ENCODE data around the gene LRRFIP2.

LRRFIP2 gene

DNA sequence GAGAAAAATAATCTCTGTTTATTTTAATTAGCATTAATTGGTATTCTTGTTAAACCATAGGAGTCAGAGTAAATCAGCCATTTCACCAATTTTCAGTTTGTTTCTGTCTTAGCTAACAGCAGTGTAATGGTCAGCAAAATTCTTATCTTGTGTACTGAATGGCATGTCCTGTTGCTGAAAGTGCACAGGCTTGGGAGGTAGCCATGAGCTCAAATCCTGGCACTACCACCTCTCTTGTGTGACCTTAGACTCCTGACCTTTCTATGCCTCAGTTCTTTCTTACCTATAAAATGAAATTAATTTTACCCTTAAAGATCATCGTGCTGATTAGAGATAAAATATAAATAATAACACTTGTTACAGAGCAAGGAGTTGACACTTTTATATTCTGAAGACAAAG lies 145.3 kb downstream of the LRRFIP2 start:
- in situ Hi-C loops (cut with MboI; ENCODE audit: low sequenced_read_pairs) = no loop called here

DNA sequence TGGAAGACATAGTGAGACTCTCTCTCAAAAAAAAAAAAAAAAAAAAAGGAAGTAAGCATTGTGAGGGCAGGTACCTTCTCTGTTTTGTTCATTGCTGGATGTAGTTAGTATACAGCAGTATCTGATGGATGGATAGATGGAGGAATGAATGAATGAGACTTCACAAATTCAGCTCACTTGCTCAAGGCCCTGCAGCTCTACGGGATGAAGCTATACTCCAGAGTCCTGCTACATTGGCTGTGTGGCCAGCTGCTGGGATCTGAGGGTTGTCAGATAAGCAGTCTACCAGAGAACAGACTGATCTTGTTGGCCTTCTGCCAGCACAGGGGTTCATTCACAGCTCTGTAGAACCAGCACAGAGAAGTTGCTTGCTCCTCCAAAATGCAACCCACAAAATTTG lies 146.1 kb downstream of the LRRFIP2 start:
- in situ Hi-C loops (cut with MboI; ENCODE audit: low sequenced_read_pairs) = no loop called here

DNA sequence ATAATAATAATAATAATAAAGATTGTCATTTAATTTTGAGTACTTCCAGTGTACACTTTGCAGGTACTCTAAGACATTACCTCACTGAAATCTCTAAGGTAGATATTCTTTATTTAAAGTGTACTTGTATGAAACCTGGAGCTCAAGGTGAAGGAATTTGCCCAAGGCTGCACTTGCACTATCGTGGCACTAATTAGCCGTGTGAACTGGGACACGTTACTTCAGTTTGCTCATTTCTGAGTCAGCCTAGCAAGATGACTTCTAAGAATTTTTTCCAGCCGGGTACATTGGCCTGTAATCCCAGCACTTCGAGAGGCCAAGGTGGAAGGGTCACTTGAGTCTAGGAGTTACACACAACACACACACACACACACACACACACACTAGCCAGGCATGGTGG lies 147.5 kb downstream of the LRRFIP2 start:
- in situ Hi-C loops (cut with MboI; ENCODE audit: low sequenced_read_pairs) = no loop called here

DNA sequence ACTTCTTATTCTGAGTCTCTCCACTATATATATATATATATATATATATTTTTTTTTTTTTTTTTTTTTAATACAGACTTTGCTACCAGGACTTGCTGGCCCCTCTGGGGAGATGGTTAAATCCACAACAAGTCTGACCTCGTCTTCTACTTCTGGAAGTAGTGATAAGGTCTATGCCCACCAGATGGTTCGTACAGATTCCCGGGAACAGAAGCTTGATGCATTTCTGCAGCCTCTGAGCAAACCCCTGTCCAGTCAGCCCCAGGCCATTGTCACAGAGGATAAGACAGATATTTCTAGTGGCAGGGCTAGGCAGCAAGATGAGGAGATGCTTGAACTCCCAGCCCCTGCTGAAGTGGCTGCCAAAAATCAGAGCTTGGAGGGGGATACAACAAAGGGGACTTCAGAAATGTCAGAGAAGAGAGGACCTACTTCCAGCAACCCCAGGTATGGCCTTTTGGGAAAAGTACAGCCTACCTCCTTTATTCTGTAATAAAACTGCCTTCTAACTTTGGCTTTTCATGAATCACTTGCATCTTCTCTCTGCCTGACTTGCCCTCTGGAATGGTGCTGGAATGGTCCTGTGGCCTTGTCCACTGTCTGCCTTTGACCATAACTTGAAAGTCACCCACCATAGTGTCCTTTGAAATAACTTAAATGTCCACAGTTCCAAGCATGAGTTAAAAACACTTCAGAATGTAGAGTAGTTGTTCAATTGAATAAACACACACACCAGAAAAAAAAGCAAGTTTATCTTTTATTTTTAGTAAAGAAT lies 148.6 kb downstream of the LRRFIP2 start:
- in situ Hi-C loops (cut with MboI; ENCODE audit: low sequenced_read_pairs) = no loop called here

DNA sequence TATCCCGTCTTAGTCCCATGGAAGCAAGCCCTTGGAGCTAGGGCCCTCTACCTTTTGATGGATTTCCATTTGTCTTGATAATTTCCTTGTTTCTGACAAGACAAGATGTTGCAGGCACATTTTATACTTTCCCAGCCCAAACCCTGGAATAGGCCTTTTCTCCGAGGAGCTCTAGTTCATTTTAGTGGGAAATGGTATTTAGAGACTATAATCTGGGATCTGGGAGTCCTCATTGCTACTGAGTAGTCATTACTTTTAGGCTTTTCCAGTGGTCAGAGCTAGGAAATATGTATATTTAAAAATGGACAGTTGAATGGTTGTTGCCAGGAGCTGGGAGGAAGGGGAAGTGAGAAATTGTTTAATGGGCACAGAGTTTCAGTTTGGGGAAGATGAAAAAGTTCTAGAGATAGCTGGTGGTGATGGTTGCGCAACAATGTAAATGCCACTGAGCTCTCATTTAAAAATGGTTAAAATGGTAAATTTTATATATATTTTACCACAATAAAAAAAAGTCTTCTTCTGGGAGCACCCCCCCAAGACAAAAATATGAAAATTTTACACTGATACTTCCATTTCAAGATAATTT lies 149.5 kb downstream of the LRRFIP2 start:
- in situ Hi-C loops (cut with MboI; ENCODE audit: low sequenced_read_pairs) = no loop called here

DNA sequence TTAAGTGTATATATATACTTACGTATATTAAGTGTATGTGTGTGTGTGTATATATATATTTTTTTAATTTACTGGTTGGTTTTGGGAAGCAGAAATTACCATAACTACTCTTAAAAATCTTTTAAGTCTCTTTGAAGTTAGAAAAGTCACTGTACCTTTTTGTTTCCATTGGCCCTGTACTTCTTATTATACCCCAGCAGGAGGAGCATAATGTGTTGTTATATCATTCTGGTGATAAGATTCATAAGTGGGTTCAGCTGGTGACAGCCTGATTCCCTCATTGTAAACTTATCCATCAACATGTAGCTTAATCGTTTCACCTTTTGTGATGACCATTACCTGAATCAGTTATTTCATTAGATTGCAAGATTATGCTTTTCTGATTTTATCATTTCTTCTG lies 150.3 kb downstream of the LRRFIP2 start:
- in situ Hi-C loops (cut with MboI; ENCODE audit: low sequenced_read_pairs) = no loop called here

DNA sequence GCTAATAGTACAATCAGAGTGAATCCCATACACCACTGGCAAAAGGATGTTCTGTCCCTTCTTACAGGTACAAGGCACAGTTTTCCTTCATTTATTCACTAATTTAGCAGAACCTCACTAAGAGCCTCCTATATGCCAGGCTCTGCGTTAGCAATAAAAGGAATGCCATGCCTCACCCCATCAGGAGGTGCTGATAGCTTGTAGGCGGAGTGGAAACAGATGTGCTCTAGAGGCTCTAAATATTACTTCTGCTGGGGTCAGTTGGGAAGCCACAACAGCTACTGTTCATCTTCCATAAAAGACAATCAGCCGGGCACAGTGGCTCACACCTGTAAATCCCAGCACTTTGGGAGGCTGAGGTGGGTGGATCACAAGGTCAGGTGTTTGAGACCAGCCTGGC lies 156.7 kb downstream of the LRRFIP2 start:
- in situ Hi-C loops (cut with MboI; ENCODE audit: low sequenced_read_pairs) = no loop called here

DNA sequence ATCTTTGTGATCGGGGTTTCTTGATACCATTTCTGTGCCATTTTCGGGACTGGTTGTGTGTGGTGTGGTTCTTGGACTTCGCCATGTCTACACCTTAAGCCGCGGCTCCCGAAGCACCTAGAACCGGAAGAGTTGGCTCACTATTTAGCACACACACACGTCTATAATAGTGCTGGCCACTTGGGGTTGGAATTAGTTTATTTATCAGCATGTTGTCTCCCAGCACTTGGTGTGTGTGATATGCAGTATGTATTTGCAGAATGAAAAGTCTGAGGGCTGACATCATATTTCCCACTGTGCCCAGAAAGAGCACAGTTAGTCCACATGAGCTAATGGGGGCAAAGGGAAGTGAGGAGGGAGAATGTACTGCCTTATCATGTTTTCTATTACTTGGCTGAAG lies 157.5 kb downstream of the LRRFIP2 start:
- in situ Hi-C loops (cut with MboI; ENCODE audit: low sequenced_read_pairs) = no loop called here

DNA sequence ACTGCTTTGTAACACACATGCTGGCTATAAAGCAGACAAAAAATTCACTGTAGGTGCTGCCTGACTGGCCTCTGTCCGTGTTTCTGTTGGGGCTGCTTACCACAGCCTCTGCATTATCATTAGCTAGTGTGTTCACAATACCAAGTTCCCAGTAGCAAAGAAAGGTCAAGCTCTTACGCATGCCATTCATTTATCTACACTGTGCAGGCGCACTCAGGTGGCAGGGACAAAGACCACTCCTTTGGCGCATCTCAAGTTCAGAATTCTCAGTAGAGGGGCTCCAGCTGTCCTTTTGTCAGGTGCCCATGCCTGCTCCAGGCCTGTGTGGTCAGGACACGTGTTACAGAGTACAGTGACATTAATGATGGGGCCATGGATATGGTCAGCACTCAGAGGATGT lies 158.7 kb downstream of the LRRFIP2 start:
- in situ Hi-C loops (cut with MboI; ENCODE audit: low sequenced_read_pairs) = no loop called here

DNA sequence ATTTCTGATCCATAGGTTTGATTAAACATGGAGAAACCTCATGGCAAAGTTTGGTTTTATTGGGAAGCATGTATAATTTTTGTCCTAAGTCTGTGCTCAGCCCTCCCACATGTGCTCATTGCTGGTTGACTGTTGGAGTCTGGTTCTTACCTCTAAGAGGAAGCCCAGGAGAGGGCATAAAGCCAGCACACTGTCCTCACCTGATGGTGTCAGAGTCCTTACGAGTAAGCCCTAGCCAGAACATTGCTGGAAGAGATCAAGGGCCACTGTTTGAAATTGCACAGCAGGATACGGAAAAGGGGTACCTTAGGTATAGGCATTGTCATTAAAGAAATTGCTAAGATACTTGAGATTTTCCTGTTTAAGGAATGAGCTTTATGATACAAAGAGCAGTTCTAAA lies 159.8 kb downstream of the LRRFIP2 start:
- in situ Hi-C loops (cut with MboI; ENCODE audit: low sequenced_read_pairs) = no loop called here

Data from HL-60/S4 treated with phorbol 12-myristate 13-acetate at 8.2 ng/mL for 4 days and 3 days (cell line).